Liver (tissue), 9 donors: ENCODE data around the gene MSI2. TPM values are rescaled to one million over a fixed set of nuclear protein-coding genes. Genes with fewer than 3 reads are reported as not detected.

Source experiments
- DNase-seq: peaks from one replicate; pipeline ENCODE4 v3.0.0-alpha.2; 2017; ENCODE audit warnings: low spot score
- H3K27ac ChIP-seq, 2 donors: one replicate each; pipeline ENCODE4 v1.7.0; 2013; ENCODE audit warnings: inconsistent platforms in 2 of 2, low read length in 2 of 2, control low read depth in 1 of 2, low read depth in 1 of 2, mild to moderate bottlenecking in 1 of 2
- H3K27me3 ChIP-seq, 4 donors: one replicate each; pipeline versions ENCODE4 v1.6.1 to v1.7.0; 2013; ENCODE audit warnings: low read length in 3 of 4, inconsistent platforms in 1 of 4, mild to moderate bottlenecking in 1 of 4, moderate library complexity in 1 of 4; ENCODE audit not compliant: control insufficient read depth in 4 of 4, insufficient read depth in 4 of 4
- H3K36me3 ChIP-seq, 4 donors: one replicate each; pipeline versions ENCODE4 v1.6.1 to v1.7.0; 2013; ENCODE audit warnings: low read length in 3 of 4, mild to moderate bottlenecking in 3 of 4, low read depth in 1 of 4, moderate library complexity in 1 of 4; ENCODE audit not compliant: control insufficient read depth in 4 of 4, insufficient read depth in 3 of 4
- H3K4me1 ChIP-seq, 4 donors: one replicate each; pipeline versions ENCODE4 v1.6.1 to v1.7.0; 2013; ENCODE audit warnings: low read length in 3 of 4, mild to moderate bottlenecking in 3 of 4, moderate library complexity in 1 of 4; ENCODE audit not compliant: control insufficient read depth in 4 of 4, insufficient read depth in 4 of 4
- H3K4me3 ChIP-seq, 3 donors: one replicate each; pipeline versions ENCODE4 v1.6.1 to v1.7.0; 2013; ENCODE audit warnings: low read length in 3 of 3, control low read depth in 1 of 3, low read depth in 1 of 3, mild to moderate bottlenecking in 1 of 3
- H3K9ac ChIP-seq, 2 donors: one replicate each; pipeline ENCODE4 v1.7.0; 2013; ENCODE audit warnings: low read length in 2 of 2, mild to moderate bottlenecking in 2 of 2, moderate library complexity in 2 of 2, control low read depth in 1 of 2, low read depth in 1 of 2
- H3K9me3 ChIP-seq, 4 donors: one replicate each; pipeline versions ENCODE4 v1.6.1 to v1.7.0; 2013; ENCODE audit warnings: low read length in 3 of 4; ENCODE audit not compliant: control insufficient read depth in 4 of 4
- ATF3 ChIP-seq: IDR thresholded peaks from 2 replicates; pipeline ENCODE4 v1.6.1; 2016; ENCODE audit warnings: antibody characterized with exemption
- CTCF ChIP-seq: fragments of 150-350 bp; IDR thresholded peaks from 2 replicates; pipeline ENCODE4 v1.5.1; 2017; ENCODE audit warnings: improper control_type of control experiment, low read depth, low read length; ENCODE audit not compliant: missing input control
- EGR1 ChIP-seq, 2 donors: IDR thresholded peaks; 2 replicates each; pipeline ENCODE4 v1.6.1; 2016 to 2018; ENCODE audit warnings: antibody characterized with exemption in 2 of 2, low read depth in 2 of 2
- FOXA1 ChIP-seq: IDR thresholded peaks from 2 replicates; pipeline ENCODE4 v1.6.1; 2016; ENCODE audit warnings: antibody characterized with exemption
- FOXA2 ChIP-seq: IDR thresholded peaks from 2 replicates; pipeline ENCODE4 v1.6.1; 2016; ENCODE audit warnings: antibody characterized with exemption
- HNF4G ChIP-seq: IDR thresholded peaks from 2 replicates; pipeline ENCODE4 v1.6.1; 2016; ENCODE audit warnings: antibody characterized with exemption
- JUND ChIP-seq, 2 donors: IDR thresholded peaks; 2 replicates each; pipeline ENCODE4 v1.6.1; 2016; ENCODE audit warnings: antibody characterized with exemption in 2 of 2
- MAX ChIP-seq: IDR thresholded peaks from 2 replicates; pipeline ENCODE4 v1.6.1; 2016; ENCODE audit warnings: antibody characterized with exemption
- NR2F2 ChIP-seq: IDR thresholded peaks from 2 replicates; pipeline ENCODE4 v1.6.1; 2016; ENCODE audit warnings: antibody characterized with exemption
- RXRA ChIP-seq, 2 donors: IDR thresholded peaks; 2 replicates each; pipeline ENCODE4 v1.6.1; 2017 to 2018; ENCODE audit warnings: antibody characterized with exemption in 2 of 2, mild to moderate bottlenecking in 1 of 2
- SP1 ChIP-seq: IDR thresholded peaks from 2 replicates; pipeline ENCODE4 v1.6.1; 2018; ENCODE audit warnings: antibody characterized with exemption, mild to moderate bottlenecking
- TAF1 ChIP-seq: conservative IDR thresholded peaks from 2 replicates; pipeline ENCODE4 v1.6.1; 2016; ENCODE audit warnings: antibody characterized with exemption, mild to moderate bottlenecking
- YY1 ChIP-seq: IDR thresholded peaks from 2 replicates; pipeline ENCODE4 v1.6.1; 2016; ENCODE audit warnings: antibody characterized with exemption, mild to moderate bottlenecking
- WGBS: extraction: QIAGEN DNeasy Blood & Tissue Kit; methylation state at CpG from one replicate; pipeline ENCODE4 v1.1.7; 2013; 5-methylcytosine and 5-hydroxymethylcytosine counted together
- polyA plus RNA-seq, 2 donors: library from polyadenylated mRNA; stranded (reverse) in 1 of 2; unstranded in 1 of 2; fragments of 200-250 nt in 1 of 2; fragments of >200 nt in 1 of 2; fragmentation: Nextera tagmentation in 1 of 2; extraction: Ambion mirVana in 1 of 2; gene quantifications; one replicate each; pipeline versions ENCODE4 v1.2.1 to v1.2.3, GENCODE V29; 2013 to 2015
- total RNA-seq, 2 donors: library from RNA; depleted of rRNA; stranded (reverse); fragments of >200 nt; gene quantifications; one replicate each; pipeline ENCODE4 v1.2.3, GENCODE V29; 2014
- TF ChIP-seq, protein P1 (sequence below): IDR thresholded peaks from 2 replicates; pipeline ENCODE4 v1.6.1; 2016; ENCODE audit warnings: antibody characterized with exemption
- TF ChIP-seq, protein P2 (sequence below): IDR thresholded peaks from 2 replicates; pipeline ENCODE4 v1.6.1; 2016; ENCODE audit warnings: antibody characterized with exemption, mild to moderate bottlenecking
- donor health status: healthy.
- donor health status: healthy.
- donor health status: healthy.
- donor health status: healthy.
- donor health status: healthy.

The MSI2 gene
- total and polyA plus RNA-seq, 4 donors = 5.7 to 15.6 (median 9.2) TPM

DNA sequence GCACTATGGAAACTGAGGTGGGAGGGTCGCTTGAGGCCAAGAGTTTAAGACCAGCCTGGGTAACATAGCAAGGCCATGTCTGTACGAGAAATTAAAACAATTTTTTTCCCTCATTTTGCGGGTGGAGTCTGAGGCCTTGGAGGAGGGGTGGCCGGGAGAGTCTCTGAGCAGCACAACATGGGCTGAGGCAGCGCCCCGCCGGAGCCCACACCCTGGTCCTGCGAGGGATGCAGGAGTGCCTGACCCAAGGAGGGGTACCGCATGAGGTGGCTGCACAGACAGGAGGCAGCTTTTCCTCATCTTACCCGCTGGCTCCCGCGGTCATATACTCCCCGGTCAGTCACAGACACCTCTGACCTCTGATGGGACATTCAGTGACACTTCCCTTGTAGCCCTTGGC is 67.7 kb downstream of the MSI2 start:
- Histone ChIP-seq H3K27ac (no peak overlapping the region), H3K36me3 (no peaks in the 10 kb centered on the region), H3K4me1 (no peaks in the 10 kb centered on the region), H3K27me3 (no peaks in the 10 kb centered on the region), H3K4me3 (no peak overlapping the region), H3K9me3 (no peaks in the 10 kb centered on the region), H3K9ac (no peak overlapping the region)
- 99% methylated on average over 13 of the region's 13 CpGs for WGBS
- DNase-seq = no peak
- TF ChIP-seq FOXA1 = no peak
- no peak for TF ChIP-seq ATF3
- no peak for TF ChIP-seq FOXA2
- TF ChIP-seq NR2F2 = no peak
- TF ChIP-seq CTCF = no peak
- TF ChIP-seq, protein P1, sequence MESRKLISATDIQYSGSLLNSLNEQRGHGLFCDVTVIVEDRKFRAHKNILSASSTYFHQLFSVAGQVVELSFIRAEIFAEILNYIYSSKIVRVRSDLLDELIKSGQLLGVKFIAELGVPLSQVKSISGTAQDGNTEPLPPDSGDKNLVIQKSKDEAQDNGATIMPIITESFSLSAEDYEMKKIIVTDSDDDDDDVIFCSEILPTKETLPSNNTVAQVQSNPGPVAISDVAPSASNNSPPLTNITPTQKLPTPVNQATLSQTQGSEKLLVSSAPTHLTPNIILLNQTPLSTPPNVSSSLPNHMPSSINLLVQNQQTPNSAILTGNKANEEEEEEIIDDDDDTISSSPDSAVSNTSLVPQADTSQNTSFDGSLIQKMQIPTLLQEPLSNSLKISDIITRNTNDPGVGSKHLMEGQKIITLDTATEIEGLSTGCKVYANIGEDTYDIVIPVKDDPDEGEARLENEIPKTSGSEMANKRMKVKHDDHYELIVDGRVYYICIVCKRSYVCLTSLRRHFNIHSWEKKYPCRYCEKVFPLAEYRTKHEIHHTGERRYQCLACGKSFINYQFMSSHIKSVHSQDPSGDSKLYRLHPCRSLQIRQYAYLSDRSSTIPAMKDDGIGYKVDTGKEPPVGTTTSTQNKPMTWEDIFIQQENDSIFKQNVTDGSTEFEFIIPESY = no peak
- TF ChIP-seq SP1 = no peak
- no peak for TF ChIP-seq JUND (IDR thresholded peaks at IDR 0.05)
- TF ChIP-seq RXRA (IDR thresholded peaks at IDR 0.05) = no peak
- no peak for TF ChIP-seq YY1
- TF ChIP-seq TAF1 = no peak
- TF ChIP-seq, protein P2, sequence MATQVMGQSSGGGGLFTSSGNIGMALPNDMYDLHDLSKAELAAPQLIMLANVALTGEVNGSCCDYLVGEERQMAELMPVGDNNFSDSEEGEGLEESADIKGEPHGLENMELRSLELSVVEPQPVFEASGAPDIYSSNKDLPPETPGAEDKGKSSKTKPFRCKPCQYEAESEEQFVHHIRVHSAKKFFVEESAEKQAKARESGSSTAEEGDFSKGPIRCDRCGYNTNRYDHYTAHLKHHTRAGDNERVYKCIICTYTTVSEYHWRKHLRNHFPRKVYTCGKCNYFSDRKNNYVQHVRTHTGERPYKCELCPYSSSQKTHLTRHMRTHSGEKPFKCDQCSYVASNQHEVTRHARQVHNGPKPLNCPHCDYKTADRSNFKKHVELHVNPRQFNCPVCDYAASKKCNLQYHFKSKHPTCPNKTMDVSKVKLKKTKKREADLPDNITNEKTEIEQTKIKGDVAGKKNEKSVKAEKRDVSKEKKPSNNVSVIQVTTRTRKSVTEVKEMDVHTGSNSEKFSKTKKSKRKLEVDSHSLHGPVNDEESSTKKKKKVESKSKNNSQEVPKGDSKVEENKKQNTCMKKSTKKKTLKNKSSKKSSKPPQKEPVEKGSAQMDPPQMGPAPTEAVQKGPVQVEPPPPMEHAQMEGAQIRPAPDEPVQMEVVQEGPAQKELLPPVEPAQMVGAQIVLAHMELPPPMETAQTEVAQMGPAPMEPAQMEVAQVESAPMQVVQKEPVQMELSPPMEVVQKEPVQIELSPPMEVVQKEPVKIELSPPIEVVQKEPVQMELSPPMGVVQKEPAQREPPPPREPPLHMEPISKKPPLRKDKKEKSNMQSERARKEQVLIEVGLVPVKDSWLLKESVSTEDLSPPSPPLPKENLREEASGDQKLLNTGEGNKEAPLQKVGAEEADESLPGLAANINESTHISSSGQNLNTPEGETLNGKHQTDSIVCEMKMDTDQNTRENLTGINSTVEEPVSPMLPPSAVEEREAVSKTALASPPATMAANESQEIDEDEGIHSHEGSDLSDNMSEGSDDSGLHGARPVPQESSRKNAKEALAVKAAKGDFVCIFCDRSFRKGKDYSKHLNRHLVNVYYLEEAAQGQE = no peak
- no peak for TF ChIP-seq HNF4G
- no peak for TF ChIP-seq EGR1 (IDR thresholded peaks at IDR 0.05; ENCODE audit: low read depth in 2 of 2)

- Histone ChIP-seq H3K4me3 (no peak overlapping the region), H3K9ac (no peak overlapping the region), H3K27ac (no peak overlapping the region), H3K9me3 (no peaks in the 10 kb centered on the region), H3K36me3 (no peaks in the 10 kb centered on the region), H3K27me3 (no peaks in the 10 kb centered on the region), H3K4me1 (no peaks in the 10 kb centered on the region)
- TF ChIP-seq TAF1 (no peak), HNF4G (no peak), FOXA2 (no peak), MAX (no peak), FOXA1 (no peak), NR2F2 (no peak), YY1 (no peak), RXRA (IDR thresholded peaks at IDR 0.05) (no peak)
- TF ChIP-seq, protein P2 = no peak
- DNase-seq = no peak
Observed at GRCh38 chr17:57324631-57325030, 68.3 kb downstream of the MSI2 start.
